Upper lobe of left lung (tissue), 4 donors: Measurements from ENCODE around the gene KIRREL3.

Experiments used
- POLR2A ChIP-seq, 4 donors: fragments of 450-650 bp; IDR thresholded peaks; one replicate each; pipeline ENCODE4 v1.5.1; 2016 to 2017; ENCODE audit warnings: antibody characterized with exemption in 4 of 4, mild to moderate bottlenecking in 2 of 4
- POLR2AphosphoS5 ChIP-seq, 2 donors: sonication (generic); formaldehyde crosslinking; IDR thresholded peaks; one replicate each; pipeline ENCODE4 v1.5.1; 2017; ENCODE audit warnings: antibody characterized with exemption in 2 of 2
- TF ChIP-seq, protein P1 (sequence below), 6 experiments: fragments of 450-650 bp in 4 of 6; fragments of 200-600 bp in 2 of 6; sonication (generic) in 2 of 6; IDR thresholded peaks; one replicate each; pipeline ENCODE4 v1.5.1; 2016 to 2019; ENCODE audit warnings: antibody characterized with exemption in 6 of 6

DNA sequence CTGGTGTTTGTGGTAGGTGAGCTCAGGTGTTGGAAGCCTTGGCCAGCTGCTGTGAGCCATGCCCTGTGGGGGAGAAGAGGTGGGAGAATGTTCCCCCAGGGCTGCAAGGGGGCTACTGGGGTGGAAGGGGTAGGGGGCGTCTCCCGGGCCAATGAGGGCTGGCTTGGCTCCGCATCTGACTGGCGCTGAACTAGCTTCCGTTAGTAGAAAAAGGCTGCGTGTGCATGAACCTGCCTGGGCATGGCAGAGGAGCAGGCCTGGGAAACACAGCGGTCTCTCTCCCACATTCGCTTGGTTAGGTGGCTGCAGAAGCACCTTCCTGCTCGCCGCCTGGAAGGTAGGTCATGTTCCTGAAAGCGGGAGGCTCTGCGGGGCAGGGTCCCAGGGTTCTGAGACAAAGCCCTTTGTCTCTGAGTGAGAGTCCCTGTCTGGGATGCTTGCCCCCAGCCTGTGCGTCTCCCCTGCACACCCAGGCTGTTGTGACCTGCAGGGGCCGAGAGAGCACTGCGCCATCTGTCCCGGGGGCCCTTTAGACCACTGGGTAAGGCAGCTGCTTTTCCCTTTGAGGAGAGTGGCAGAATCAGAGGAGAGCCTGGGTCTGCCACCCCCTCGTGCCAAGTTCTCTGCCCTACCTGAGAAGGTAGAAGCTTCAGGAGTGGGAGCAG is 466.3 kb downstream of the KIRREL3 start:
- TF ChIP-seq, protein P1, sequence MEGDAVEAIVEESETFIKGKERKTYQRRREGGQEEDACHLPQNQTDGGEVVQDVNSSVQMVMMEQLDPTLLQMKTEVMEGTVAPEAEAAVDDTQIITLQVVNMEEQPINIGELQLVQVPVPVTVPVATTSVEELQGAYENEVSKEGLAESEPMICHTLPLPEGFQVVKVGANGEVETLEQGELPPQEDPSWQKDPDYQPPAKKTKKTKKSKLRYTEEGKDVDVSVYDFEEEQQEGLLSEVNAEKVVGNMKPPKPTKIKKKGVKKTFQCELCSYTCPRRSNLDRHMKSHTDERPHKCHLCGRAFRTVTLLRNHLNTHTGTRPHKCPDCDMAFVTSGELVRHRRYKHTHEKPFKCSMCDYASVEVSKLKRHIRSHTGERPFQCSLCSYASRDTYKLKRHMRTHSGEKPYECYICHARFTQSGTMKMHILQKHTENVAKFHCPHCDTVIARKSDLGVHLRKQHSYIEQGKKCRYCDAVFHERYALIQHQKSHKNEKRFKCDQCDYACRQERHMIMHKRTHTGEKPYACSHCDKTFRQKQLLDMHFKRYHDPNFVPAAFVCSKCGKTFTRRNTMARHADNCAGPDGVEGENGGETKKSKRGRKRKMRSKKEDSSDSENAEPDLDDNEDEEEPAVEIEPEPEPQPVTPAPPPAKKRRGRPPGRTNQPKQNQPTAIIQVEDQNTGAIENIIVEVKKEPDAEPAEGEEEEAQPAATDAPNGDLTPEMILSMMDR (IDR thresholded peaks at IDR 0.05) = no peak
- TF ChIP-seq POLR2A (IDR thresholded peaks at IDR 0.05) = no peak
- TF ChIP-seq POLR2AphosphoS5 (IDR thresholded peaks at IDR 0.05) = no peak
